Central memory CD8-positive, alpha-beta T cell (primary cell): ENCODE measurements around the gene FBXL19.
A peak's percentile ranks its signal among the peaks of the same experiment; 100 is the strongest.

Experiments used
- ATAC-seq: fragments of 150-1000 bp; cut with Tn5 transposase; replicated peaks from 2 replicates; pipeline ENCODE4 v1.10.0; 2022; ENCODE audit warnings: mild to moderate bottlenecking, moderate FRiP score, moderate number of reproducible peaks; ENCODE audit not compliant: poor library complexity, severe bottlenecking; ENCODE audit errors: extremely low read depth
- DNase-seq, 2 donors: peaks; one replicate each; pipeline ENCODE4 v3.0.0; 2021; ENCODE audit warnings: low spot score in 2 of 2
- H3K27ac Mint-ChIP-seq: one replicate; pipeline ENCODE4 v1.8.0; 2022; ENCODE audit warnings: low read depth, mild to moderate bottlenecking, moderate library complexity, mixed read lengths
- H3K27me3 Mint-ChIP-seq: one replicate; pipeline ENCODE4 v1.8.0; 2022; ENCODE audit warnings: mixed read lengths
- H3K36me3 Mint-ChIP-seq: one replicate; pipeline ENCODE4 v1.8.0; 2022; ENCODE audit warnings: mild to moderate bottlenecking, moderate library complexity, mixed read lengths; ENCODE audit not compliant: insufficient read depth
- H3K4me1 Mint-ChIP-seq: one replicate; pipeline ENCODE4 v1.8.0; 2022; ENCODE audit warnings: mixed read lengths
- H3K4me3 Mint-ChIP-seq: one replicate; pipeline ENCODE4 v1.8.0; 2022; ENCODE audit warnings: mild to moderate bottlenecking, moderate library complexity, mixed read lengths
- H3K9me3 Mint-ChIP-seq: one replicate; pipeline ENCODE4 v1.8.0; 2022; ENCODE audit warnings: mixed read lengths

Gene FBXL19

DNA sequence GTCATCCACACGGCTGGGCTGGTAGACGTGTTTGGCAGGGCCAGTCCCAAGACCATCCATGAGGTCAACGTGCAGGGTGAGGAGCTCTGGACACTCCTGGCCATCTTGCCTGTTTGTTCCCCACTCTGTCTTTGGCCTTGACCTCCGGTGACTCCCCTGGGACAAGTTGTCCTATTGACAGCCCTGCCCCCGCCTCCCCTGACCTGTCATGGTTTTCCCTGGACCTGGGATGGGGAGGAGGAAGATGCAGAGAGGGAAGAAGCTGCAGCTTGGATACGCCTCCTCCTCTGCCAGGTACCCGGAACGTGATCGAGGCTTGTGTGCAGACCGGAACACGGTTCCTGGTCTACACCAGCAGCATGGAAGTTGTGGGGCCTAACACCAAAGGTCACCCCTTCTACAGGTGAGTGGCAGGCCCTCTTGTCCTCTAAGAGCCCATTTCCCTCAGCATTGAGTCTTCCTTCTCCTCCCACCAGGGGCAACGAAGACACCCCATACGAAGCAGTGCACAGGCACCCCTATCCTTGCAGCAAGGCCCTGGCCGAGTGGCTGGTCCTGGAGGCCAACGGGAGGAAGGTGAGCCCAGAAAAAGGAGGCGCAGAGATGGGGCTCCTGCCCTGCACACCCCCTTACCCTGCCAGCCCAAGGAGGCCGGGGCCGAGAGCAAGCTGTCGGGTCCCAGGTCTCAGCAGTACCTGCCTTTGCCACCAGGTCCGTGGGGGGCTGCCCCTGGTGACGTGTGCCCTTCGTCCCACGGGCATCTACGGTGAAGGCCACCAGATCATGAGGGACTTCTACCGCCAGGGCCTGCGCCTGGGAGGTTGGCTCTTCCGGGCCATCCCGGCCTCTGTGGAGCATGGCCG, 63.0 kb downstream of the FBXL19 start:
- no peaks in the 10 kb centered on the region for H3K27me3 Mint-ChIP-seq
- no peaks in the 10 kb centered on the region for H3K4me1 Mint-ChIP-seq
- H3K27ac Mint-ChIP-seq: no peak overlapping the region
- no peaks in the 10 kb centered on the region for H3K9me3 Mint-ChIP-seq
- ATAC-seq (no peak), DNase-seq (no peak)
- no peak overlapping the region for H3K4me3 Mint-ChIP-seq
- peaks cover 3% of the 10 kb centered on the region for H3K36me3 Mint-ChIP-seq

DNA sequence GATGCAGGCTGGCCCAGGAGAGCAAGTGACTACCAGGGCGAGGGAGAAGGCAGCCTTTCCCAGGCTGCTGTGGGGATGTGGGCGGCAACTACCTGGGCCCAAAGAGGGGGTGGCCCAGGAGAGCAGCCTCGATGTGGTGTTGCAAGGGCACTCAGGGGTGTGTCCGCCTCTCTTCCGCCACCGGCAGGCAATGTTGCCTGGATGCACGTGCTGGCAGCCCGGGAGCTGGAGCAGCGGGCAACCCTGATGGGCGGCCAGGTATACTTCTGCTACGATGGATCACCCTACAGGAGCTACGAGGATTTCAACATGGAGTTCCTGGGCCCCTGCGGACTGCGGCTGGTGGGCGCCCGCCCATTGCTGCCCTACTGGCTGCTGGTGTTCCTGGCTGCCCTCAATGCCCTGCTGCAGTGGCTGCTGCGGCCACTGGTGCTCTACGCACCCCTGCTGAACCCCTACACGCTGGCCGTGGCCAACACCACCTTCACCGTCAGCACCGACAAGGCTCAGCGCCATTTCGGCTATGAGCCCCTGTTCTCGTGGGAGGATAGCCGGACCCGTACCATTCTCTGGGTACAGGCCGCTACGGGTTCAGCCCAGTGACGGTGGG, 64.3 kb downstream of the FBXL19 start:
- Mint-ChIP-seq H3K4me3 (no peak overlapping the region), H3K27me3 (no peaks in the 10 kb centered on the region), H3K27ac (no peak overlapping the region), H3K4me1 (no peaks in the 10 kb centered on the region), H3K9me3 (no peaks in the 10 kb centered on the region), H3K36me3 (no peaks in the 10 kb centered on the region)
- ATAC-seq: no peak
- no peak for DNase-seq

DNA sequence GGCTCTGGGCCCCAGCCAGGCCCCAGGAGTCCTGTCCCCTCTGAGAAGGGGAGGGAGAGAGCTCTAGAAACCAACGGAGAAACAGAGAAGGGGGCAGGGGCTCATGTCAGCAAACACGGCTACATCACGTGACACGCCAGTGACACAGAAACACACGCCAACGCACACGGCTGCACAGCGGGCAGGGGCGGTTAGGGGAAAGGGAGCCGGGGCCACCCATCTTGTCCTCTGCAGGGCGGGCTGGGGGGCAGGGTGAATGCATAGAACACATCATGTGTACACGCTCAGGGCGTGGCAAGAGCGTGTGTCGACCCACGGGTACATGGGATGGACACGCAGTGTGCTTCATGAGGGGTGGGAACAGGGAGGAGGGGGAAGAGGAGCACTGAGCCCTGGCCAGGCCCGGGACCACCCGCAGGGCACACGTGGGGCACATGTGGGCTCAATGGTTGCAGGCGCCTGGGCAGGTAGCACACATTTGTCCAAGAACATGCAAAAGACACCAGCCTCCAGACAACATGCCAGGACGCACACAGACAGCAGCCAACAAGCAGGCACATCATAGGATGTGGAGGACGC, 66.2 kb downstream of the FBXL19 start:
- no peaks in the 10 kb centered on the region for H3K27me3 Mint-ChIP-seq
- H3K27ac Mint-ChIP-seq: no peak overlapping the region
- no peaks in the 10 kb centered on the region for H3K4me1 Mint-ChIP-seq
- no peaks in the 10 kb centered on the region for H3K9me3 Mint-ChIP-seq
- H3K36me3 Mint-ChIP-seq: peaks cover 3% of the 10 kb centered on the region
- ATAC-seq: no peak
- no peak for DNase-seq
- H3K4me3 Mint-ChIP-seq: no peak overlapping the region

DNA sequence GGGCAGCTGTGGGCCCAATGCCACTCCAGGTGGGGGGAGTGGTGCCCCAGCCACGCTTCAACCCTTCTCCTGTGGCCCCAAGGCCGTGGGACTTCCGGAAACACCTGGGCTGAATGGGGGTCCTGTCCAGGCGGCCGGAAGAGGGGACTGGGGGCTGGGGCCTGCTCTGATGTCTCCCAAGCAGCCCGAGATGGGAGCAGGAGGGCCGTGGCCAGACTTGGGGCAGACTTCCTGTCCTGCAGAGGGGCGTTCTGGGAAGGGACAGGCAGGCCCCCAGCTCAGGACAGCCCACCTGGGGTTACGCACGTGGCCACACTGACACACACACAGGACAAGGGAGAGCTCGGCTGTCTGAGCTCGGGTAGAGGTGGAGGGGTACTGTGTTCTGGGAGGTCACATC, 66.7 kb downstream of the FBXL19 start:
- peaks cover 3% of the 10 kb centered on the region for H3K36me3 Mint-ChIP-seq
- no peak overlapping the region for H3K4me3 Mint-ChIP-seq
- no peaks in the 10 kb centered on the region for H3K27me3 Mint-ChIP-seq
- H3K4me1 Mint-ChIP-seq: no peaks in the 10 kb centered on the region
- DNase-seq (no peak), ATAC-seq (no peak)
- H3K27ac Mint-ChIP-seq: no peak overlapping the region
- H3K9me3 Mint-ChIP-seq: no peaks in the 10 kb centered on the region

DNA sequence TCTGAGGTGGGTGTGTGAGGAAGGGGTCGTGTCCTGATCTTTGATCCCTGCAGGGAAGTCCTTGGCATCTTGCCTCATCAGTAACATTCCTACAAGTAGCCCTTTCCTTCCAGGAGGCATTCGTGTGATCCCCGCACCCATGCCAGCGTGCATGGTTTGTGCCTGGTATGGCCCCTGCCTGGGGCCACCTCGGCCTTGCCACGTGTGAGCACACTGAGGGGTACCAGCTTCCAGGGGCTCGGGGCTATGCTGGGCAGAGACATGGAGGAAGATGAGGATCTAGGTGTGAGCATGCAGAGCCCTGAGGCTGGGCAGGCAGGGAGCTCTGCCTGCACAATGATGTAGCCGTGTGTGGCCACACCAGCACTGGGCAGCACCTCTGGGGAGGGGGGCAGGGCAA, 67.7 kb downstream of the FBXL19 start:
- DNase-seq: no peak
- ATAC-seq: no peak
- H3K9me3 Mint-ChIP-seq: no peaks in the 10 kb centered on the region
- no peak overlapping the region for H3K4me3 Mint-ChIP-seq
- no peak overlapping the region for H3K27ac Mint-ChIP-seq
- H3K4me1 Mint-ChIP-seq: no peaks in the 10 kb centered on the region
- H3K36me3 Mint-ChIP-seq: peaks cover 3% of the 10 kb centered on the region
- H3K27me3 Mint-ChIP-seq: no peaks in the 10 kb centered on the region

DNA sequence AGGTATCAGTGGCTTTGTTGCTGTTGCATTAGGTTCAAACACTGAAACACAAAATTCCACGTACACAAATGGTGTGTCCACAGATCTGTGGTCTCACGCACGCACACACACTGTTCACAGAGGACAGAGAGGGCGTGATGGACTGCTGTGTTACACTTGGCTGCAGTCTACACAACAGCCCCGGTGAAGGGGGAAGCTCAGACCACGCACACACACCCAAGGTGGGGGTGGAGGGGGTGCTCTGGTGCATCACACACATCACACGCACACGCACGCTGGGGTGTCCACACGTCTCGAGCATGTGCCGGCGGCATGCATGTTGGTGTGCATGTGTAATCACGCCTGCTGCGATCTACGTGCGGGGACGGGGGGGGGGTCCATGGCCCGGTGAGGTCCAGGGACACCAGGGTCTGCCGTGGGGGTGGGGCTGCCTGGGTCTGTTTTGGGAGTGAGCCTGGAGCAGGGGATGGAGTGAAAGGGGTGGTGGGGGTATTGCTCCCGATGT, 69.0 kb downstream of the FBXL19 start:
- no peaks in the 10 kb centered on the region for H3K27me3 Mint-ChIP-seq
- peaks cover 3% of the 10 kb centered on the region for H3K36me3 Mint-ChIP-seq
- H3K9me3 Mint-ChIP-seq: no peaks in the 10 kb centered on the region
- no peak for ATAC-seq
- no peak overlapping the region for H3K4me3 Mint-ChIP-seq
- DNase-seq: no peak
- H3K4me1 Mint-ChIP-seq: peaks cover 4% of the 10 kb centered on the region
- H3K27ac Mint-ChIP-seq: no peak overlapping the region

DNA sequence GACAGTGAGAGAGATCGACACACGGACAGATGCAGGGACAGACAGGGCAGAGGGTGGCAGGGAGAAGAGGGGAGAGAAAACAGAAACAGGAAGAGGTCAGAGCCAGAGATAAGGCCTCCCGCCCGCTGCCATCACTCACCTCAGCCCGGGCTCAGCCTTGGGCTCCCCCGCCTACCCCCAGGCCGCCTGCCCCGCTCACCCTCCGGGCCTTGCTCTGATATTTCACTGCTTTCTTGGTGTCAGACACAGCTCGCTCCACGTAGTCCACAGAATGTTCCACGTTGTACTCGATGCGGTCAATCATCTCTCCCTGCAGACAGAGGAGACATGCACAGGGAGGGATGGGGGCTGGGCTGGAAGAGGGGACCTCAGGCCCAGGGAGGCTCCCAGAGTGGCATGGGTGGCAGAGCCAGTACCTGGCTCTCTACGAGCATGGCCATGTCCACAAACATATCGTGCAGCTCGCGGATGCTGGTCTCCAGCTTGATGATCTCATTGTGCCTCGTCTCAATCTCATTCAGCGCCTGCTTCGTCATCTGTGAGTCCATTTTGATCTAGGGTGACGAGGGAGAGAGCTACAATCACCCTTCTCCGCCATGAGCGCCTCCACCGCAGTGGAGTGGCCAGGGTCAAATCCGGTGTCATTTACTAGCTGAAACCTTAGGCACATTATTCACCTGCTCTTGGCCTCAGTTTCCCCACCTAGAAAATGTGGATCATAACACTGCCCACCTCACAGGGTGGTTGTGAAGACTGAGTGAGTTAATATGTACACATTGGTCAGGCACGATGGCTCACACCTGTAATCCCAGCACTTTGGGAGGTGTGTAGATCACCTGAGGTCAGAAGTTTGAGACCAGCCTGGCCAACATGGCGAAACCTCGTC, 69.8 kb downstream of the FBXL19 start:
- H3K36me3 Mint-ChIP-seq: peaks cover 3% of the 10 kb centered on the region
- no peaks in the 10 kb centered on the region for H3K9me3 Mint-ChIP-seq
- H3K27ac Mint-ChIP-seq: no peak overlapping the region
- H3K4me1 Mint-ChIP-seq: peaks cover 4% of the 10 kb centered on the region
- no peak for ATAC-seq
- DNase-seq: no peak
- H3K27me3 Mint-ChIP-seq: no peaks in the 10 kb centered on the region
- no peak overlapping the region for H3K4me3 Mint-ChIP-seq

DNA sequence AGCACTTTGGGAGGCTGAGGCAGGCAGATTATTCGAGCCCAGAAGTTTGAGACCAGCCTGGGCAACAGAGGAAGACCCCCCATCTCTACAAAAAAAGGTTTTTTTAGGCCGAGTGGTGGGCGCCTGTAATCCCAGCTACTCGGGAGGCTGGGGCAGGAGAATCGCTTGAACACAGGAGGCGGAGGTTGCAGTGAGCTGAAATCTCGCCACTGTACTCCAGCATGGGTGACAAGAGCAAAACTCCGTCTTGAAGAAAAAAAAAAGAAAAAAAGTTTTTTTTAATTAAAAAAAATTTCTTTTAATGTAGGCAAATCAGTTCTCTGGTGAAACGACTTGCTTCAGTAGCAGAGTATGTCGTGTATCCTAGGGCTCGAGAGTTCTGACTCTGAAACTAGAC, 72.6 kb downstream of the FBXL19 start:
- no peak overlapping the region for H3K27ac Mint-ChIP-seq
- peak overlapping the region; percentile 75 for H3K4me3 Mint-ChIP-seq
- peaks cover 4% of the 10 kb centered on the region for H3K4me1 Mint-ChIP-seq
- no peaks in the 10 kb centered on the region for H3K9me3 Mint-ChIP-seq
- H3K36me3 Mint-ChIP-seq: peaks cover 3% of the 10 kb centered on the region
- H3K27me3 Mint-ChIP-seq: no peaks in the 10 kb centered on the region
- no peak for DNase-seq
- no peak for ATAC-seq

DNA sequence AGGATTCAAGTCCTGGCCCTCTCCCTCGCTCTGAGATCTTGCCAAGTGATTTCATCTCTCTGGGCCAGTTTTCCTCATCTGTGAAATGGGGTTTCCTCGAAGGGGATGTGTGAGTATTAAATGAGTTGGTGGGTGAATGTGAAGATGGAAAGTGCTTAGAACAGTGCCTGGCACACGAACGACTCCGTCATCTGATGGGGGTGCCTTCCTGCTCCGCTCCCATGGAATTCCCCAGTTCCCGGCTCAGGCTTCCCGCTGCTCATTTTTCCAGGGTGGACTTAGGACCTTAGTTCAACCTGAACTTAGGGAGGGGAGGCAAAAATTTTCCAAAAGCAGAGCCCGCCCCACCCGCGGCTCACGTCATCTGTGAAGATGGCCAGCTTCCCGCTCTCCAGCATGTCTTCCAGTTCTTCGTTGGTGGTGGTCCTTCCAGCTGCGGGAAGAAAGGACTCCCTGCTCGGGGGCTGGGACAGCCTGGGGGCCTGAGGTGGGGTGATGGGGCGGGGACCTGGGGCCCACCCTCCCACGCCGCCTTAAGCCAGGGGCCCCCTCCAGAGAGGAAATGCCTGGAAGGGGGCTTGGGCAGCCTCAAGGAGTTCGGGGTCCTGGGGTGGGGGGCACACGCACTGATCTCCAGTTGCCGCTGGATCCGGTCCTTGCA, 73.1 kb downstream of the FBXL19 start:
- peaks cover 3% of the 10 kb centered on the region for H3K36me3 Mint-ChIP-seq
- DNase-seq (no peak), ATAC-seq (no peak)
- H3K27ac Mint-ChIP-seq: peak overlapping the region; percentile 44
- peak overlapping the region; percentile 75 for H3K4me3 Mint-ChIP-seq
- no peaks in the 10 kb centered on the region for H3K27me3 Mint-ChIP-seq
- no peaks in the 10 kb centered on the region for H3K9me3 Mint-ChIP-seq
- peaks cover 4% of the 10 kb centered on the region for H3K4me1 Mint-ChIP-seq

DNA sequence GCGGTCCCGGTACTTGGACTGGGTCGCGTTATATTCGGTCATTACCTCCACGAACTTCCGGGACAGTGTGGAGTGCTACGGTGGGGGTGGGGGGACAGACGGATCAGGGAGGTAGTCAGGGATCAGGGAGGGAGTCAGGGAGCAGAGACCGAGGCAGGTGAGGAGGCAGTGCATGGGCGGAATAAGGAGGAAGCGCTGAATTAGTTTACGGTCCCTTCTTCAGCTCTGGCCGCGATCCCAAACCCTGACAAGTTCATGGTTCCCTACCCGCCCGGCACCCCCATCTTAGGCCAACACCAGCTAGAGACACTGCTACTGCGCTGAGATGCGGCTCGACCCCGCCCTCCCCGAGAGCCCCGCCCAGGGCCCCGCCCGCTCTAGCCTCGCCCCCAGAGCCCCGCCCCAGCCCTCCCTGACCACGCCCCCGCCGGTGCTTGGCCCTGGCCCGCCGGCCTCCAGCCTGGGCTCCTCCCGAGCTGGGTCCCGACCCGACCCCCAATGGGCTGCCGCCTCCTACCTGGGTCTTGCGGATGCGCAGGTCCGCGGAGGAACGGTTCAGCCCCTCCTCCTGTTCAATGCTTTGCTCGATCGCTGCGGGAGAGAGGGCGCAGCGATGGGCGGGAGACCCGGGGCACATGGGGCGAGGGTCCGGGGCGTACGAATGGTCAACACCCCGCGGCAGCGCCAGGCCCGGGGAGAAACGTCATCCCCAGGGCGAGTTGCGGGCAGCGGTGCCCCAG, 73.8 kb downstream of the FBXL19 start:
- Mint-ChIP-seq H3K4me1 (peaks cover 4% of the 10 kb centered on the region), H3K27ac (peak overlapping the region; percentile 44), H3K9me3 (no peaks in the 10 kb centered on the region), H3K36me3 (peaks cover 3% of the 10 kb centered on the region), H3K4me3 (peak overlapping the region; percentile 75), H3K27me3 (no peaks in the 10 kb centered on the region)
- DNase-seq (peak; percentile 46 to 50), ATAC-seq (peak; percentile 98)
